GM23338 (cell line): ENCODE results near the gene SP2. TPM values are rescaled to one million over a fixed set of nuclear protein-coding genes. Genes with fewer than 3 reads are reported as not detected.

ENCODE experiments used
- ATAC-seq: fragments of 200-7000 bp; cut with Tn5 transposase; 3 replicates; pipeline ENCODE4 v1.9.1; 2020
- DNase-seq: peaks from one replicate; pipeline ENCODE4 v3.0.0-alpha.2; 2015; ENCODE audit warnings: low spot score
- H2AFZ ChIP-seq: fragments of 200-600 bp; sonication (generic); 2 replicates; pipeline ENCODE4 v1.8.0; 2016; ENCODE audit warnings: antibody characterized with exemption, mild to moderate bottlenecking, moderate library complexity
- H3F3A ChIP-seq: fragments of 200-600 bp; sonication (generic); replicated peaks from 2 replicates; pipeline ENCODE4 v1.8.0; 2017; ENCODE audit warnings: antibody characterized with exemption, mixed run types, low read depth
- H3K27ac ChIP-seq: fragments of 200-600 bp; sonication (generic); 2 replicates; pipeline ENCODE4 v1.6.1; 2016; ENCODE audit warnings: low read depth
- H3K27me3 ChIP-seq: fragments of 200-600 bp; sonication (generic); 2 replicates; pipeline ENCODE4 v1.8.0; 2016; ENCODE audit warnings: mild to moderate bottlenecking, mixed run types, moderate library complexity; ENCODE audit not compliant: insufficient read depth
- H3K36me3 ChIP-seq: fragments of 200-600 bp; sonication (generic); 2 replicates; pipeline ENCODE4 v1.8.0; 2016; ENCODE audit warnings: mild to moderate bottlenecking; ENCODE audit not compliant: insufficient read depth
- H3K4me1 ChIP-seq: fragments of 200-600 bp; sonication (generic); 2 replicates; pipeline ENCODE4 v1.8.0; 2016; ENCODE audit warnings: mild to moderate bottlenecking, moderate library complexity; ENCODE audit not compliant: insufficient read depth
- H3K4me2 ChIP-seq: fragments of 200-600 bp; sonication (generic); 2 replicates; pipeline ENCODE4 v1.7.1; 2017; ENCODE audit warnings: mixed run types
- H3K4me3 ChIP-seq: fragments of 200-600 bp; sonication (generic); 2 replicates; pipeline ENCODE4 v1.6.1; 2016; ENCODE audit warnings: mixed run types
- H3K79me2 ChIP-seq: fragments of 200-600 bp; sonication (generic); replicated peaks from 2 replicates; pipeline ENCODE4 v1.8.0; 2017; ENCODE audit warnings: mild to moderate bottlenecking; ENCODE audit not compliant: insufficient read depth
- H3K9me2 ChIP-seq: fragments of 200-600 bp; sonication (generic); 2 replicates; pipeline ENCODE4 v1.8.0; 2017; ENCODE audit not compliant: insufficient read depth
- H4K20me1 ChIP-seq: fragments of 200-600 bp; sonication (generic); replicated peaks from 2 replicates; pipeline ENCODE4 v1.8.0; 2017; ENCODE audit warnings: mild to moderate bottlenecking; ENCODE audit not compliant: insufficient read depth
- H3K27ac Mint-ChIP-seq: 2 replicates; pipeline ENCODE4 v1.8.0; 2020; ENCODE audit warnings: inconsistent platforms, mild to moderate bottlenecking, moderate library complexity, mixed read lengths
- H3K27me3 Mint-ChIP-seq: 3 replicates; pipeline ENCODE4 v1.8.0; 2022; ENCODE audit warnings: low read depth, mild to moderate bottlenecking, moderate library complexity, mixed read lengths, inconsistent platforms; ENCODE audit not compliant: insufficient read depth, poor library complexity
- H3K36me3 Mint-ChIP-seq: 3 replicates; pipeline ENCODE4 v1.8.0; 2021; ENCODE audit warnings: low read depth, mild to moderate bottlenecking, inconsistent platforms, moderate library complexity, mixed read lengths
- H3K4me1 Mint-ChIP-seq: 3 replicates; pipeline ENCODE4 v1.8.0; 2020; ENCODE audit warnings: mild to moderate bottlenecking, inconsistent platforms, mixed read lengths
- H3K4me3 Mint-ChIP-seq: 3 replicates; pipeline ENCODE4 v1.8.0; 2021; ENCODE audit warnings: moderate library complexity, mild to moderate bottlenecking, inconsistent platforms, mixed read lengths
- H3K9me3 Mint-ChIP-seq: 3 replicates; pipeline ENCODE4 v1.8.0; 2020; ENCODE audit warnings: moderate library complexity, mild to moderate bottlenecking, inconsistent platforms, mixed read lengths
- CREB1 ChIP-seq: fragments of 250-450 bp; sonication (Bioruptor Pico); IDR thresholded peaks from 2 replicates; pipeline ENCODE4 v1.5.0; 2020; ENCODE audit warnings: low read depth, mild to moderate bottlenecking, moderate library complexity
- CTCF ChIP-seq, 2 experiments: fragments of 200-600 bp in 1 of 2; sonication (generic) in 1 of 2; conservative IDR thresholded peaks; 2 replicates each; pipeline versions ENCODE4 v1.5.1 to v1.6.1; 2016 to 2017; ENCODE audit warnings: antibody characterized with exemption in 2 of 2, low read depth in 2 of 2, mild to moderate bottlenecking in 2 of 2, moderate library complexity in 1 of 2
- EZH2 ChIP-seq: fragments of 200-600 bp; sonication (generic); IDR thresholded peaks from one replicate; pipeline ENCODE4 v1.8.0; 2017; ENCODE audit warnings: antibody characterized with exemption, mild to moderate bottlenecking, low read depth; ENCODE audit not compliant: unreplicated experiment
- EZH2phosphoT487 ChIP-seq: fragments of 200-600 bp; sonication (generic); IDR thresholded peaks from one replicate; pipeline ENCODE4 v1.8.1; 2018; ENCODE audit warnings: antibody characterized with exemption; ENCODE audit not compliant: unreplicated experiment
- POLR2AphosphoS5 ChIP-seq: IDR thresholded peaks from 2 replicates; pipeline ENCODE4 v1.6.1; 2016; ENCODE audit warnings: antibody characterized with exemption, low read depth
- STAT1 ChIP-seq: IDR thresholded peaks from one replicate; pipeline ENCODE4 v1.6.1; 2016; ENCODE audit warnings: antibody characterized with exemption; ENCODE audit not compliant: unreplicated experiment
- ZNF114 ChIP-seq: fragments of 250-450 bp; sonication (Bioruptor Pico); IDR thresholded peaks from 2 replicates; pipeline ENCODE4 v1.5.0; 2020; ENCODE audit warnings: mild to moderate bottlenecking, moderate library complexity
- polyA plus RNA-seq: library from polyadenylated mRNA; unstranded; fragments of >200 nt; fragmentation: Nextera tagmentation; extraction: Ambion mirVana; gene quantifications from 2 replicates; pipeline ENCODE4 v1.2.1, GENCODE V29; 2016
- total RNA-seq: library from RNA; depleted of rRNA; stranded (reverse); fragments of >200 nt; shearing (Covaris generic); gene quantifications from 2 replicates; pipeline ENCODE4 v1.2.3, GENCODE V29; 2014
- TF ChIP-seq, protein P1 (sequence below): IDR thresholded peaks from 2 replicates; pipeline ENCODE4 v1.6.1; 2016; ENCODE audit warnings: antibody characterized with exemption
- TF ChIP-seq, protein P2 (sequence below): IDR thresholded peaks from one replicate; pipeline ENCODE4 v1.6.1; 2018; ENCODE audit warnings: antibody characterized with exemption; ENCODE audit not compliant: unreplicated experiment

The SP2 gene
- total and polyA plus RNA-seq, 2 experiments from 2014 or later = 6.0 to 12.9 TPM

DNA sequence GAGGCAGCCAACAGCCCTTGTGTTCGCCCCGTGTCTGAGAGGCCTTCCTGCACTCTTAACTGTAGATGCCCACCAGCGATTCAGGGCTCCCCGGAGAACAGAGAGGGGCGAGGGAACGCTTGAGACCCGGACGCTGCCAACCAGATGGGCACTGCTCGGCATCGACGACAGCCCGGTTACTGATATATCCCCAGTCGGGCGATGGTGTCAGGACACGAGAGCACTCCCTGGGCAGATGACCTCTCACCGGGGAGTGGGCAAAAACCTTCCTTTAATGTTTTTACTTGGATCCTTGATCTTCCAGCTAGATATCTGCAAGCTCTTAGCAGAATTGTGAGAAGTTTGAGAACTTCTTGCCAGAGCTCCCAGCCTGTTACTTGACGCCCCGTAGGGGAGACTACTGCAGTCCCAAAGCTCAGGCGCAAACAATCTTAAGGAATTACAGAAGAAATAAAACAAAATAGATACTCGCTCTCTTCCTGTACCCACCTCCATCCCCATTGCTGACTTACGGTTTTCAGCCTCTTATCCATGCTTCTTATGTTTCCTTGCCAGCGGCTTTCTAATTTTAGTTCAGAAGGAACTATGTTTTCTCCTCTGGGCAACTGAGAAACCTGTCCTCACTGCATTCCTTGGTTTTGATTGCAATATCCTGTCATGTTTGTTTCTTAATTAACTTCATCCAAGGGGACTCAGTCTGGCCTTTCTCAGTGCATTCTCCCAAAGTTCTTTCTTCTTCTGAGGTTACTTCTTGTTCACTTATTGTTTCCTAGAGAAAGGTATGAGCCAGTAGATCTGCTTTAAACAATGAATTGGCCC, 845 bp downstream of the SP2 start:
- peak overlapping the region; percentile 67 for H2AFZ ChIP-seq
- peak overlapping the region; percentile 97 for H3K4me3 ChIP-seq
- H3K27ac ChIP-seq = 0 out of 2 replicates have a peak overlapping the region, but pooled peaks have one; percentile 47
- no peaks in the 10 kb centered on the region for H3K9me2 ChIP-seq
- H3K79me2 ChIP-seq = peaks cover 22% of the 10 kb centered on the region
- no peaks in the 10 kb centered on the region for H3K27me3 ChIP-seq
- DNase-seq (no peak), ATAC-seq (peak; percentile 1)
- Mint-ChIP-seq H3K4me1 (peaks cover 44% of the 10 kb centered on the region), H3K36me3 (no peaks in the 10 kb centered on the region; the same call in 2 of the 3 replicates), H3K9me3 (no peaks in the 10 kb centered on the region; the same call in 2 of the 3 replicates), H3K27me3 (peaks cover 11% of the 10 kb centered on the region), H3K4me3 (peak overlapping the region; percentile 88), H3K27ac (peak overlapping the region; percentile 89)
- no peaks in the 10 kb centered on the region; the same call in 1 of the 2 replicates for H3F3A ChIP-seq
- peak overlapping the region; percentile 95 for H3K4me2 ChIP-seq
- H3K36me3 ChIP-seq = no peaks in the 10 kb centered on the region
- peaks cover 34% of the 10 kb centered on the region for H3K4me1 ChIP-seq
- H4K20me1 ChIP-seq = no peaks in the 10 kb centered on the region
- TF ChIP-seq CTCF (conservative IDR thresholded peaks at IDR 0.05; ENCODE audit: low read depth in 2 of 2) = no peak
- TF ChIP-seq STAT1 = no peak
- TF ChIP-seq CREB1 (CRISPR knock-in tag) = no peak
- TF ChIP-seq, protein P1, sequence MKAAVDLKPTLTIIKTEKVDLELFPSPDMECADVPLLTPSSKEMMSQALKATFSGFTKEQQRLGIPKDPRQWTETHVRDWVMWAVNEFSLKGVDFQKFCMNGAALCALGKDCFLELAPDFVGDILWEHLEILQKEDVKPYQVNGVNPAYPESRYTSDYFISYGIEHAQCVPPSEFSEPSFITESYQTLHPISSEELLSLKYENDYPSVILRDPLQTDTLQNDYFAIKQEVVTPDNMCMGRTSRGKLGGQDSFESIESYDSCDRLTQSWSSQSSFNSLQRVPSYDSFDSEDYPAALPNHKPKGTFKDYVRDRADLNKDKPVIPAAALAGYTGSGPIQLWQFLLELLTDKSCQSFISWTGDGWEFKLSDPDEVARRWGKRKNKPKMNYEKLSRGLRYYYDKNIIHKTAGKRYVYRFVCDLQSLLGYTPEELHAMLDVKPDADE = no peak
- TF ChIP-seq POLR2AphosphoS5 = no peak
- no peak for TF ChIP-seq EZH2
- TF ChIP-seq ZNF114 = no peak
- TF ChIP-seq, protein P2, sequence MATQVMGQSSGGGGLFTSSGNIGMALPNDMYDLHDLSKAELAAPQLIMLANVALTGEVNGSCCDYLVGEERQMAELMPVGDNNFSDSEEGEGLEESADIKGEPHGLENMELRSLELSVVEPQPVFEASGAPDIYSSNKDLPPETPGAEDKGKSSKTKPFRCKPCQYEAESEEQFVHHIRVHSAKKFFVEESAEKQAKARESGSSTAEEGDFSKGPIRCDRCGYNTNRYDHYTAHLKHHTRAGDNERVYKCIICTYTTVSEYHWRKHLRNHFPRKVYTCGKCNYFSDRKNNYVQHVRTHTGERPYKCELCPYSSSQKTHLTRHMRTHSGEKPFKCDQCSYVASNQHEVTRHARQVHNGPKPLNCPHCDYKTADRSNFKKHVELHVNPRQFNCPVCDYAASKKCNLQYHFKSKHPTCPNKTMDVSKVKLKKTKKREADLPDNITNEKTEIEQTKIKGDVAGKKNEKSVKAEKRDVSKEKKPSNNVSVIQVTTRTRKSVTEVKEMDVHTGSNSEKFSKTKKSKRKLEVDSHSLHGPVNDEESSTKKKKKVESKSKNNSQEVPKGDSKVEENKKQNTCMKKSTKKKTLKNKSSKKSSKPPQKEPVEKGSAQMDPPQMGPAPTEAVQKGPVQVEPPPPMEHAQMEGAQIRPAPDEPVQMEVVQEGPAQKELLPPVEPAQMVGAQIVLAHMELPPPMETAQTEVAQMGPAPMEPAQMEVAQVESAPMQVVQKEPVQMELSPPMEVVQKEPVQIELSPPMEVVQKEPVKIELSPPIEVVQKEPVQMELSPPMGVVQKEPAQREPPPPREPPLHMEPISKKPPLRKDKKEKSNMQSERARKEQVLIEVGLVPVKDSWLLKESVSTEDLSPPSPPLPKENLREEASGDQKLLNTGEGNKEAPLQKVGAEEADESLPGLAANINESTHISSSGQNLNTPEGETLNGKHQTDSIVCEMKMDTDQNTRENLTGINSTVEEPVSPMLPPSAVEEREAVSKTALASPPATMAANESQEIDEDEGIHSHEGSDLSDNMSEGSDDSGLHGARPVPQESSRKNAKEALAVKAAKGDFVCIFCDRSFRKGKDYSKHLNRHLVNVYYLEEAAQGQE = no peak
- no peak for TF ChIP-seq EZH2phosphoT487
